H1 (cell line): ENCODE data around the gene KLHL17. TPM values are rescaled to one million over a fixed set of nuclear protein-coding genes. Genes with fewer than 3 reads are reported as not detected.

Source experiments
- CTCF ChIA-PET: fragments of 300-600 bp; sonication (Branson Sonifier 250); formaldehyde crosslinking; loops from one replicate; lab custom pipeline; 2021; ENCODE audit not compliant: partially characterized antibody; lab: Charles Lee
- POLR2A ChIA-PET: fragments of 300-600 bp; sonication (Branson Sonifier 250); formaldehyde crosslinking; loops from one replicate; lab custom pipeline; 2021; ENCODE audit warnings: inconsistent platforms; ENCODE audit not compliant: partially characterized antibody; lab: Charles Lee
- DNase-seq, 2 experiments: peaks; one replicate each; pipeline versions ENCODE4 v3.0.0 to v3.0.0-alpha.2; 2010 to 2022; ENCODE audit warnings: low spot score in 2 of 2, low read depth in 1 of 2, mixed read lengths in 1 of 2
- FAIRE-seq: peaks from 2 replicates; lab custom pipeline; 2011; peaks lifted over from hg19 to GRCh38; lab: Jason Lieb, UNC
- H2AFZ ChIP-seq: 2 replicates; pipeline ENCODE4 v1.8.1; 2012; ENCODE audit warnings: low read length, inconsistent platforms
- H2AK5ac ChIP-seq: 2 replicates; pipeline ENCODE4 v1.6.1; 2013; ENCODE audit warnings: low read depth, low read length
- H2BK120ac ChIP-seq: replicated peaks from 2 replicates; pipeline ENCODE3; 2013; ENCODE audit warnings: low read depth, low read length, inconsistent platforms
- H2BK12ac ChIP-seq: 2 replicates; pipeline ENCODE4 v1.6.1; 2013; ENCODE audit warnings: low read depth, low read length
- H2BK15ac ChIP-seq: 2 replicates; pipeline ENCODE4 v1.6.1; 2013; ENCODE audit warnings: low read length
- H2BK20ac ChIP-seq: 2 replicates; pipeline ENCODE4 v1.6.1; 2013; ENCODE audit warnings: low read length
- H2BK5ac ChIP-seq: 2 replicates; pipeline ENCODE4 v1.6.1; 2013; ENCODE audit warnings: low read depth, low read length
- H3K14ac ChIP-seq: 2 replicates; pipeline ENCODE4 v1.6.1; 2013; ENCODE audit warnings: inconsistent platforms; ENCODE audit not compliant: insufficient read length
- H3K18ac ChIP-seq: 2 replicates; pipeline ENCODE4 v1.6.1; 2013; ENCODE audit warnings: low read length; ENCODE audit errors: extremely low read depth
- H3K23ac ChIP-seq: 2 replicates; pipeline ENCODE4 v1.6.1; 2013; ENCODE audit warnings: inconsistent platforms; ENCODE audit not compliant: insufficient read length
- H3K23me2 ChIP-seq: 2 replicates; pipeline ENCODE4 v1.6.1; 2013; ENCODE audit warnings: low read depth, low read length
- H3K27ac ChIP-seq: 2 replicates; pipeline ENCODE4 v1.6.1; 2011; ENCODE audit warnings: low read depth, low read length, inconsistent platforms
- H3K27me3 ChIP-seq, 4 experiments: replicated peaks in 1 of 4; 1 replicate in 1 of 4; 2 replicates in 3 of 4; pipeline versions ENCODE4 v1.6.1 to v1.8.1; 2011 to 2013; ENCODE audit warnings: low read length in 3 of 4, mild to moderate bottlenecking in 3 of 4, inconsistent platforms in 2 of 4, mixed read lengths in 2 of 4, moderate library complexity in 1 of 4; ENCODE audit not compliant: control insufficient read depth in 3 of 4, insufficient read depth in 3 of 4; ENCODE audit errors: extremely low read depth in 1 of 4
- H3K36me3 ChIP-seq, 4 experiments: 2 replicates each; pipeline versions ENCODE4 v1.6.1 to v1.8.1; 2011 to 2013; ENCODE audit warnings: mild to moderate bottlenecking in 4 of 4, low read length in 3 of 4, moderate library complexity in 2 of 4, control low read depth in 1 of 4, inconsistent platforms in 1 of 4; ENCODE audit not compliant: insufficient read depth in 4 of 4, control insufficient read depth in 2 of 4
- H3K4ac ChIP-seq: replicated peaks from 2 replicates; pipeline ENCODE3; 2013; ENCODE audit warnings: low read length, low read depth, mixed read lengths, inconsistent platforms; ENCODE audit not compliant: insufficient read length
- H3K4me1 ChIP-seq, 4 experiments: replicated peaks in 1 of 4; 1 replicate in 1 of 4; 2 replicates in 3 of 4; pipeline versions ENCODE4 v1.6.1 to v1.8.1; 2011 to 2013; ENCODE audit warnings: low read length in 3 of 4, inconsistent platforms in 2 of 4, mixed read lengths in 1 of 4; ENCODE audit not compliant: insufficient read depth in 4 of 4, control insufficient read depth in 3 of 4
- H3K4me2 ChIP-seq, 2 experiments: 2 replicates each; pipeline versions ENCODE4 v1.6.1 to v1.8.1; 2011 to 2013; ENCODE audit warnings: low read depth in 2 of 2, low read length in 2 of 2, control low read depth in 1 of 2, inconsistent platforms in 1 of 2, mild to moderate bottlenecking in 1 of 2; ENCODE audit not compliant: insufficient read depth in 1 of 2
- H3K4me3 ChIP-seq, 4 experiments: fragments of 200-600, 300-600 bp in 1 of 4; sonication (generic), shearing (Covaris generic), sonication (Bioruptor Twin) in 1 of 4; 2 replicates each; pipeline versions ENCODE4 v1.5.1 to v1.8.1; 2011 to 2016; ENCODE audit warnings: low read length in 4 of 4, low read depth in 3 of 4, control low read depth in 2 of 4, inconsistent platforms in 2 of 4, mild to moderate bottlenecking in 2 of 4, mixed read lengths in 1 of 4, moderate library complexity in 1 of 4; ENCODE audit not compliant: insufficient read depth in 2 of 4; ENCODE audit errors: extremely low read depth in 1 of 4
- H3K56ac ChIP-seq: replicated peaks from 2 replicates; pipeline ENCODE3; 2013; ENCODE audit warnings: low read depth, mild to moderate bottlenecking, mixed read lengths, low read length, inconsistent platforms; ENCODE audit not compliant: insufficient read length
- H3K79me1 ChIP-seq: 2 replicates; pipeline ENCODE4 v1.6.1; 2013; ENCODE audit warnings: low read depth, low read length, control low read depth
- H3K79me2 ChIP-seq, 2 experiments: 2 replicates each; pipeline versions ENCODE4 v1.6.1 to v1.8.1; 2012 to 2013; ENCODE audit warnings: low read length in 2 of 2, mild to moderate bottlenecking in 2 of 2, inconsistent platforms in 1 of 2; ENCODE audit not compliant: insufficient read depth in 2 of 2, control insufficient read depth in 1 of 2
- H3K9ac ChIP-seq, 4 experiments: replicated peaks in 1 of 4; 1 replicate in 1 of 4; 2 replicates in 3 of 4; pipeline versions ENCODE4 v1.6.1 to v1.8.1; 2011 to 2013; ENCODE audit warnings: low read depth in 3 of 4, low read length in 3 of 4, control low read depth in 2 of 4, mild to moderate bottlenecking in 2 of 4, moderate library complexity in 2 of 4, inconsistent platforms in 1 of 4; ENCODE audit errors: extremely low read depth in 1 of 4
- H3K9me3 ChIP-seq, 2 experiments: 2 replicates each; pipeline versions ENCODE4 v1.6.1 to v1.8.1; 2012 to 2013; ENCODE audit warnings: mild to moderate bottlenecking in 2 of 2, moderate library complexity in 2 of 2, control low read depth in 1 of 2, inconsistent platforms in 1 of 2, low read depth in 1 of 2, low read length in 1 of 2, mixed read lengths in 1 of 2; ENCODE audit not compliant: insufficient read depth in 2 of 2
- H4K20me1 ChIP-seq, 2 experiments: replicated peaks in 1 of 2; 2 replicates each; pipeline versions ENCODE3 to v1.8.1; 2011 to 2013; ENCODE audit warnings: inconsistent platforms in 2 of 2, low read length in 2 of 2, mild to moderate bottlenecking in 1 of 2; ENCODE audit not compliant: insufficient read depth in 2 of 2, control insufficient read depth in 1 of 2
- H4K5ac ChIP-seq: 2 replicates; pipeline ENCODE4 v1.6.1; 2013; ENCODE audit warnings: low read length, low read depth, mixed read lengths, inconsistent platforms; ENCODE audit not compliant: insufficient read length
- H4K8ac ChIP-seq: 2 replicates; pipeline ENCODE4 v1.8.0; 2013; ENCODE audit warnings: mild to moderate bottlenecking, moderate library complexity, low read length, inconsistent platforms; ENCODE audit not compliant: insufficient read depth; ENCODE audit errors: extremely low read depth
- H4K91ac ChIP-seq: replicated peaks from 2 replicates; pipeline ENCODE3; 2013; ENCODE audit warnings: low read length, mixed read lengths, inconsistent platforms; ENCODE audit not compliant: insufficient read length
- CTBP2 ChIP-seq: IDR thresholded peaks from 2 replicates; pipeline ENCODE4 v1.7.0; 2011; ENCODE audit warnings: borderline replicate concordance, mild to moderate bottlenecking, moderate library complexity, mixed read lengths, low read length; ENCODE audit not compliant: insufficient read depth, insufficient read length
- EGR1 ChIP-seq: IDR thresholded peaks from 2 replicates; pipeline ENCODE4 v1.6.1; 2011; ENCODE audit warnings: low read depth, low read length, borderline replicate concordance
- EZH2 ChIP-seq: fragments of 200-600 bp; sonication (generic); IDR thresholded peaks from 2 replicates; pipeline ENCODE4 v1.7.1; 2012; ENCODE audit warnings: low read depth, mild to moderate bottlenecking, moderate library complexity, low read length, inconsistent platforms; ENCODE audit not compliant: severe bottlenecking
- SIN3A ChIP-seq, 2 experiments: IDR thresholded peaks in 1 of 2; conservative IDR thresholded peaks in 1 of 2; 2 replicates each; pipeline ENCODE4 v1.6.1; 2011 to 2012; ENCODE audit warnings: low read length in 2 of 2, improper control_type of control experiment in 1 of 2, low read depth in 1 of 2, mild to moderate bottlenecking in 1 of 2
- SP4 ChIP-seq: IDR thresholded peaks from 2 replicates; pipeline ENCODE4 v1.6.1; 2012; ENCODE audit warnings: low read length, inconsistent platforms
- USF2 ChIP-seq: IDR thresholded peaks from 2 replicates; pipeline ENCODE4 v1.6.1; 2011; ENCODE audit warnings: low read length, improper control_type of control experiment
- WGBS, 2 experiments: shearing (Covaris generic) in 1 of 2; methylation state at CpG; one replicate each; pipeline versions ENCODE4 v1.1.6 to v1.1.7; 2013 to 2015; ENCODE audit warnings: low lambda C conversion rate in 2 of 2, mixed read lengths in 2 of 2, inconsistent platforms in 1 of 2, low coverage in 1 of 2, missing lambda C conversion rate in 1 of 2; ENCODE audit not compliant: insufficient replicate concordance in 2 of 2, insufficient coverage in 1 of 2, insufficient read length in 1 of 2; ENCODE audit errors: extremely low coverage in 1 of 2, missing lambda C conversion rate in 1 of 2; 5-methylcytosine and 5-hydroxymethylcytosine counted together
- polyA plus RNA-seq, 7 experiments: library from polyadenylated mRNA; depleted of rRNA in 3 of 7; stranded (reverse) in 5 of 7; unstranded in 2 of 7; fragments of >200 nt in 5 of 7; fragments of 200-250 nt in 2 of 7; gene quantifications; 1 replicate in 5 of 7; 2 replicates in 1 of 7; 4 replicates in 1 of 7; pipeline versions ENCODE4 v1.2.1 to v1.2.3, GENCODE V29; 2011 to 2013; ENCODE audit warnings: missing spikeins in 2 of 7, mixed read lengths in 2 of 7
- total RNA-seq: library from RNA; stranded (reverse); fragmentation: NEBNext Ultra II Directional; extraction: Animal tissue kit (Norgen Biotek cat#: 25700); gene quantifications from 2 replicates; pipeline ENCODE4 v1.2.1, GENCODE V29; 2021

KLHL17 gene
- total and polyA plus RNA-seq, 2 of the 8 experiments (the other 6 are each of a cell fraction or from before 2014, with no cell fraction given): 32.6 to 36.1 TPM

- FAIRE-seq: no peak
- peak overlapping the region; percentile 91; the same call in 1 of the 2 replicates for H4K8ac ChIP-seq
- H3K4me2 ChIP-seq: peak overlapping the region; percentile 48 to 55
- peak overlapping the region; percentile 65 for H3K4ac ChIP-seq
- H3K23me2 ChIP-seq: peaks cover 6% of the 10 kb centered on the region; the same call in 1 of the 2 replicates
- peak overlapping the region; percentile 63 for H2BK120ac ChIP-seq
- no peak overlapping the region for H3K9ac ChIP-seq
- no peak overlapping the region for H3K14ac ChIP-seq
- no peak overlapping the region for H3K27ac ChIP-seq
- H3K36me3 ChIP-seq: peaks cover 0 to 8% (median 0%) of the 10 kb centered on the region in 4 experiments; a peak in 1 of 8 replicates
- peaks cover 17 to 27% of the 10 kb centered on the region in 2 experiments for H4K20me1 ChIP-seq
- 36% methylated on average over 38 of the region's 38 CpGs; no CpG with 5 or more reads in 1 of the 2 experiments for WGBS, 2 experiments
- peak in 1 of 2 experiments; percentile 43 for DNase-seq
- H3K18ac ChIP-seq: peak overlapping the region; percentile 36
- no peak overlapping the region for H2AFZ ChIP-seq
- peak overlapping the region; percentile 99; the same call in 1 of the 2 replicates for H2BK12ac ChIP-seq
- H3K4me3 ChIP-seq: peak overlapping the region in 1 of 4 experiments; percentile 44; a peak in 3 of 8 replicates
- CTCF ChIA-PET: interaction anchor here (1.0 to 3.0 kb wide), 5 partner anchors 8 to 22 kb away, joined by 4 to 20 read pairs (median 10); no protein-coding TSS in a partner anchor
- H2BK5ac ChIP-seq: no peak overlapping the region
- no peak overlapping the region for H3K23ac ChIP-seq
- H2AK5ac ChIP-seq: peak overlapping the region; percentile 97
- POLR2A ChIA-PET: interaction anchor here (0.6 to 3.0 kb wide), 4 partner anchors 18 to 110 kb away, joined by 3 to 20 read pairs (median 3); no protein-coding TSS in a partner anchor
- peak overlapping the region; percentile 91 for H4K91ac ChIP-seq
- peaks cover 65 to 98% (median 89%) of the 10 kb centered on the region in 4 experiments for H3K27me3 ChIP-seq
- H4K5ac ChIP-seq: no peak overlapping the region
- peaks cover 0 to 38% (median 21%) of the 10 kb centered on the region in 4 experiments; a peak in 6 of 7 replicates for H3K4me1 ChIP-seq
- H3K79me2 ChIP-seq: no peaks in the 10 kb centered on the region
- H3K9me3 ChIP-seq: no peaks in the 10 kb centered on the region
- peak overlapping the region; percentile 77; the same call in 1 of the 2 replicates for H2BK15ac ChIP-seq
- no peak overlapping the region for H3K56ac ChIP-seq
- peak overlapping the region; percentile 5; the same call in 1 of the 2 replicates for H2BK20ac ChIP-seq
- no peaks in the 10 kb centered on the region for H3K79me1 ChIP-seq
- peak; percentile 38 for TF ChIP-seq CTBP2
- peak in 1 of 2 experiments; percentile 67; a peak in 2 of 4 replicates for TF ChIP-seq SIN3A (conservative IDR thresholded peaks at IDR 0.05 in 1 of 2, IDR thresholded peaks at IDR 0.05 in 1 of 2; ENCODE audit: low read depth in 1 of 2, low read length in 2 of 2)
- 0 out of 2 replicates have a peak, but pooled peaks have one; percentile 63 for TF ChIP-seq SP4
- TF ChIP-seq USF2: no peak
- TF ChIP-seq EGR1: no peak
- TF ChIP-seq EZH2: peak; percentile 28
These were observed 39.2 kb upstream of the KLHL17 start for GRCh38 chr1:921011-921837.
